H1 (cell line): ENCODE results near the gene CDK15. TPM values are rescaled to one million over a fixed set of nuclear protein-coding genes. Genes with fewer than 3 reads are reported as not detected.

Experiments used
- BRCA1 ChIP-seq: IDR thresholded peaks from 2 replicates; pipeline ENCODE4 v1.6.1; 2012; ENCODE audit warnings: low read depth, low read length, improper control_type of control experiment
- CHD7 ChIP-seq: fragments of 300-600 bp; sonication (generic); IDR thresholded peaks from 2 replicates; pipeline ENCODE4 v1.7.1; 2012; ENCODE audit warnings: low read length, moderate library complexity, mild to moderate bottlenecking, inconsistent platforms; ENCODE audit not compliant: insufficient replicate concordance
- E2F6 ChIP-seq: IDR thresholded peaks from 2 replicates; pipeline ENCODE4 v1.6.1; 2012; ENCODE audit warnings: inconsistent platforms
- EGR1 ChIP-seq: IDR thresholded peaks from 2 replicates; pipeline ENCODE4 v1.6.1; 2011; ENCODE audit warnings: low read depth, low read length, borderline replicate concordance
- FOSL1 ChIP-seq: IDR thresholded peaks from 2 replicates; pipeline ENCODE4 v1.6.1; 2011; ENCODE audit warnings: mild to moderate bottlenecking, low read depth, low read length, moderate library complexity; ENCODE audit not compliant: insufficient read depth
- JUN ChIP-seq: IDR thresholded peaks from 2 replicates; pipeline ENCODE4 v1.6.1; 2011; ENCODE audit warnings: low read depth, mild to moderate bottlenecking, improper control_type of control experiment, low read length
- POU5F1 ChIP-seq: IDR thresholded peaks from 2 replicates; pipeline ENCODE4 v1.6.1; 2011; ENCODE audit warnings: low read depth, mild to moderate bottlenecking, low read length, moderate library complexity
- SP2 ChIP-seq: IDR thresholded peaks from 2 replicates; pipeline ENCODE4 v1.6.1; 2012; ENCODE audit warnings: mild to moderate bottlenecking, low read length, inconsistent platforms
- SP4 ChIP-seq: IDR thresholded peaks from 2 replicates; pipeline ENCODE4 v1.6.1; 2012; ENCODE audit warnings: low read length, inconsistent platforms
- SRF ChIP-seq: IDR thresholded peaks from 2 replicates; pipeline ENCODE4 v1.6.1; 2011; ENCODE audit warnings: mild to moderate bottlenecking, low read depth, low read length, moderate library complexity
- SUZ12 ChIP-seq: fragments of 200-600 bp; sonication (generic); IDR thresholded peaks from 2 replicates; pipeline ENCODE4 v1.6.1; 2012; ENCODE audit warnings: mild to moderate bottlenecking, inconsistent platforms, low read length, moderate library complexity, mixed read lengths
- TCF12 ChIP-seq: IDR thresholded peaks from 2 replicates; pipeline ENCODE4 v1.6.1; 2011; ENCODE audit warnings: low read depth, mild to moderate bottlenecking, low read length
- YY1 ChIP-seq: IDR thresholded peaks from 2 replicates; pipeline ENCODE4 v1.6.1; 2011; ENCODE audit warnings: low read depth, mild to moderate bottlenecking, low read length
- polyA plus RNA-seq, 7 experiments: library from polyadenylated mRNA; depleted of rRNA in 3 of 7; stranded (reverse) in 5 of 7; unstranded in 2 of 7; fragments of >200 nt in 5 of 7; fragments of 200-250 nt in 2 of 7; gene quantifications; 1 replicate in 5 of 7; 2 replicates in 1 of 7; 4 replicates in 1 of 7; pipeline versions ENCODE4 v1.2.1 to v1.2.3, GENCODE V29; 2011 to 2013; ENCODE audit warnings: missing spikeins in 2 of 7, mixed read lengths in 2 of 7
- total RNA-seq: library from RNA; stranded (reverse); fragmentation: NEBNext Ultra II Directional; extraction: Animal tissue kit (Norgen Biotek cat#: 25700); gene quantifications from 2 replicates; pipeline ENCODE4 v1.2.1, GENCODE V29; 2021

The CDK15 gene
- total and polyA plus RNA-seq, 2 of the 8 experiments (the other 6 are each of a cell fraction or from before 2014, with no cell fraction given), result 0.03 TPM; not detected in 1

- TF ChIP-seq CHD7 (no peak), FOSL1 (no peak), SP2 (no peak), SRF (no peak), YY1 (no peak), TCF12 (no peak), EGR1 (no peak), BRCA1 (no peak), E2F6 (no peak), JUN (no peak), POU5F1 (no peak), SUZ12 (no peak), SP4 (no peak)
Observed at GRCh38 chr2:201847481-201847880, 41.1 kb downstream of the CDK15 start (continued).
